Measurements from ENCODE around the gene UGT1A3.

The UGT1A3 gene

DNA sequence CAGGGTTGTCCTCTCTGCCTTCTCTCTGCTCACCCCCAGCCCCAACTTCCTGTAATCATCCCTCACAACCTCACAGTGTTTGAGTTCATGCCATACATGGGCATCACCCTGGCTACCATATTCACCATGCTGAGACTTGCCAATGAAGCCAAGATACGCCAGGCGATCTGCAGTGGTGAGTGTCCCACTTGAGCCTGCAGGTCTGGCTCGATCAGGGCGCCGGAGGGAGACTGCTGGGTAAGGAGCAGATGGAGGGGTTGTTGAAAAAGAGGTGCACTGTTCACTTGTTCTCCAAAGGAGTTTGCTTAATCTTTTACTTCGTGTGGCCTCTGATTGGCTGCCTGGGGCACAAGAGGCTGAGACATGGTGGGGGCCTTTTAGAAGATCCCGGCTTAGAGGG is 63.9 kb downstream of the UGT1A3 start:
- no peak overlapping the region for H3K27ac ChIP-seq
- TF ChIP-seq ZFX (IDR thresholded peaks at IDR 0.05; ENCODE audit: borderline replicate concordance) = no peak
- no peak for TF ChIP-seq CTCF (IDR thresholded peaks at IDR 0.05)

DNA sequence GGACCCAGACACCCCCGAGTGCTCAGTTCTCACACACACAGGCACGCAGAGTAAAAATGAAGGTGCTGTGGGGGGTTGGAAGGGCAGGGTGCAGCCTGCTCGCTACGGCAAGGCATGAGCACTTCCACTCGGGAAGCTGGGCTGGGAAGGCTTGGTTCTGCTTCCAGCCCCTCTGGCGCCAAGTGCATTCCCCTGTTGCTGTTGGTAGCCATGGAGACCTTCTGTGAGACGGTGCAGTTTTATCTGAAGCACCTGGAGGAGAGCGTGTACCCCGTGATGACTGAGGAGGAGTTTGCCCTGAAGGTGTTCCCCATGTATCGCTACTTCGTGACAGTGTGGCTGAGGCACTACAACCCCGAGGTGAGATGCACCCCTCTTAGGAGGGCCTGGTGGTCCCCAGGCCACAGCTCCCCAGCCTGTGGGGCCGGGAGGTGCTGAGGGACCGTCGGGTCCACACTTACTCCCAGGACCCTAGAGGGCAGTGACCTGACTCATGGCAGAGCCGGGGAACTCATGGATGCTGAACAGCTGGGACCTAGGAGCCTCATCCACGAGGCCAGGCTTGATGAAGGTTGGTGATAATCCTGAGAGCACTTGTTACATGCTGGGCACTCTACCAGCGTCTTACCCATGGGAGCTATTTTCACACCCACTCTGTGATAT is 64.8 kb downstream of the UGT1A3 start:
- no peak overlapping the region for H3K27ac ChIP-seq
- TF ChIP-seq ZFX (IDR thresholded peaks at IDR 0.05; ENCODE audit: borderline replicate concordance) (no peak), CTCF (IDR thresholded peaks at IDR 0.05) (no peak)

DNA sequence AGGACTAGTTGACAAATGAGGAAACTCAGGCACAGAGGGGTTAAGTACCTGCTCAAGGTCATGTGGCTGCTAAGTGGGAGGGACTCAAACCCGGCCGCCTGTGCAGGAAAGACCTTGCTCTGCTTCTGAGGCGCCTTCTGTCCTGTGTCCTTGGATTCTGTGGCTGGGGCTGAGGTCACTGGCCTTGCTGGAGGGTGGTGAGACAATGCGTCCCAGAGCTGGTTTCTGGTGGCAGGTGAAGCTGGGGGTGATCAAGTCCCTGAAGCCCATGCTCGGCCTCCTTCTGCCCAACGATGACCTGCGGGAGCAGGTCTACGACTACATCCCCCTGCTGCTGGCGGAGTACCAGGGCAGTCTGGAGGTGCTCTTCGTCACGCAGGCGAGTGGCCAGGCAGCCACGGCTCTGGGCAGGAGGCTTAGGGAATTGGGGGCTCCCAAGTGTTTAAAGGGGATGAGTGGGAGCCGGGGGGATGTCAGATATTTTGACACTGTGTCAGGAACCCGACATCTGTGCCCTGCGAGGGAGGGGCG is 65.4 kb downstream of the UGT1A3 start:
- TF ChIP-seq CTCF (IDR thresholded peaks at IDR 0.05) (no peak), ZFX (IDR thresholded peaks at IDR 0.05; ENCODE audit: borderline replicate concordance) (no peak)
- H3K27ac ChIP-seq = no peak overlapping the region

DNA sequence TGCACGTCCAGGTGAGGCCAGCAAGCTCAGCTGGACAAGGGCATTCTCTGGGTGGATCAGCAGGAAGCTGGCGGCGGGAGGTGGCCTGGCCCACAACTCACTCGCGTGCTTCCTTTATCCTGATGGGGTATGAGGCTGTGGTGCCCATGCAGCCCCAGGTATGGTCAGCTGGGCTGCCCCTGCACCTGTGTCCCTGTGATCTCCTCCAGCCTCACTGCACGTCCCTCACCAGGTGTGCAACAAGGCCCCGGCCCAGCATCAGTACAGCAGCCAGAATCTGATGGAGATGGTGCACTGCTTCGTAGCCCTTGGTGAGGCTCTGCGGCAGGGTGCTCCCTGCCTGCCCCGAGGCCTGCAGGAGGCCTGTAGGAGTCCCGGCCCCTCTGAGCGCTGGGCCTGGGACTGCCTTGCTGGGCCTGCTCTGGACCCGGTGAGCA is 66.9 kb downstream of the UGT1A3 start:
- no peak overlapping the region for H3K27ac ChIP-seq
- TF ChIP-seq ZFX (IDR thresholded peaks at IDR 0.05; ENCODE audit: borderline replicate concordance) (no peak), CTCF (IDR thresholded peaks at IDR 0.05) (no peak)

GRCh38 chr2:233796254-233796653 is 67.4 kb downstream of the UGT1A3 start:
- H3K27ac ChIP-seq = no peak overlapping the region
- no peak for TF ChIP-seq ZFX (IDR thresholded peaks at IDR 0.05; ENCODE audit: borderline replicate concordance)
- no peak for TF ChIP-seq CTCF (IDR thresholded peaks at IDR 0.05)

DNA sequence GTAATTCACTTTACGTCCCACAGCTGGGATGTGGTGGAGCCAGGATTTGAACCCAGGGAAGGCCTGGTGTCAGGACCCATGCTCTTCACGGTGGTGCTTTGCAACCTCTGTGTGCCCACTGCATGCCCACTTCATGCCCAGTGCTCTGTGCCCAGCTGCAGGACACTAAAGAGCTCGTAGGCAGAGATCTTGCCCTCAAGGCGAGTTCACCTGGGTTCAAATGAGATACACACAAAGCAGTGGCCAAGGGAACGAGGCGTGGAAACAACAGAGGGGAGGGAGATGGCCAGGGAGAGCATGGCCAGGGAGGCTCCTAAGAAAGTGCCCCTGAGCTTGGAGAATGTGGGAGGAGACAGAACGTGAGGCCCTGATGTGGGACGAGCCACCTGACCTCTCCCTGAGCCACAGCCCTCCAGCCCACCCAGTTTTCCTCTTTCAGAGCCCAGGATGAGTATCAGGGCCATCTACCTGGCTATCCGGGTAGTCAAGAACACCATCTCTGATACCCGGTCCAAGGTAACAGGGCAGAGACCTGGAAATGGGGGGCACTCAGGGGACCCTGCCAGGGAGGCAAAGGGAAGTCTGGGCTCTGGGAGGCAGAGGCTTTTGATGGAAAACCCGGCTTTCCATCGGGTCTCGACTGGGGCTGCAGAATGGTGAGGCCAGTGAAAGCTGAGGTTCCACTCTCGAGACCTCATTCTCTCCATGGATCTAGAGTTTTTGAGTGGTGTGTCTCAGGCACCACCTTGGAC is 69.7 kb downstream of the UGT1A3 start:
- TF ChIP-seq ZFX (IDR thresholded peaks at IDR 0.05; ENCODE audit: borderline replicate concordance) (no peak), CTCF (IDR thresholded peaks at IDR 0.05) (no peak)

More for the DNA sequence above, 69.7 kb downstream of the UGT1A3 start:
- H3K27ac ChIP-seq = no peak overlapping the region
